Lower lobe of right lung (tissue), 2 donors: ENCODE measurements around the gene MTMR1. TPM values are rescaled to one million over a fixed set of nuclear protein-coding genes. Genes with fewer than 3 reads are reported as not detected.
A peak's percentile ranks its signal among the peaks of the same experiment; 100 is the strongest.

ENCODE experiments used
- ATAC-seq, 2 donors: fragments of 200-7000 bp; cut with Tn5 transposase; one replicate each; pipeline ENCODE4 v1.9.1; 2020 to 2022; ENCODE audit warnings: mild to moderate bottlenecking in 2 of 2, moderate library complexity in 2 of 2
- DNase-seq: peaks from one replicate; pipeline ENCODE4 v3.0.0-alpha.2; 2020
- H3K27ac ChIP-seq: fragments of 200-600 bp; one replicate; pipeline ENCODE4 v1.8.0; 2022
- H3K27me3 ChIP-seq: fragments of 200-600 bp; one replicate; pipeline ENCODE4 v1.8.0; 2022; ENCODE audit warnings: low read depth
- H3K36me3 ChIP-seq: fragments of 200-600 bp; one replicate; pipeline ENCODE4 v1.8.0; 2022; ENCODE audit warnings: mild to moderate bottlenecking
- H3K4me1 ChIP-seq: fragments of 200-600 bp; one replicate; pipeline ENCODE4 v1.8.0; 2022
- H3K4me3 ChIP-seq: fragments of 200-600 bp; one replicate; pipeline ENCODE4 v1.8.0; 2022; ENCODE audit warnings: mild to moderate bottlenecking
- H3K9me3 ChIP-seq: fragments of 200-600 bp; one replicate; pipeline ENCODE4 v1.8.0; 2022
- intact Hi-C: fragments of 100-400 bp; cut with DNase I; formaldehyde crosslinking; loops from one replicate; pipeline ENCODE4 v1.11.0; 2022
- total RNA-seq: library from RNA; stranded (reverse); fragmentation: NEBNext Ultra II Directional; extraction: Animal tissue kit (Norgen Biotek cat#: 25700); gene quantifications from one replicate; pipeline ENCODE4 v1.2.1, GENCODE V29; 2021
- TF ChIP-seq, protein P1 (sequence below): fragments of 200-600 bp; IDR thresholded peaks from one replicate; pipeline ENCODE4 v1.8.0; 2022; ENCODE audit warnings: antibody characterized with exemption, mild to moderate bottlenecking
- donor health status: DM: no; HTN: yes; CAD: no; lungs with severe emphysema.

The MTMR1 gene
- total RNA-seq, 1 donor from 2014 or later = 22.4 TPM

DNA sequence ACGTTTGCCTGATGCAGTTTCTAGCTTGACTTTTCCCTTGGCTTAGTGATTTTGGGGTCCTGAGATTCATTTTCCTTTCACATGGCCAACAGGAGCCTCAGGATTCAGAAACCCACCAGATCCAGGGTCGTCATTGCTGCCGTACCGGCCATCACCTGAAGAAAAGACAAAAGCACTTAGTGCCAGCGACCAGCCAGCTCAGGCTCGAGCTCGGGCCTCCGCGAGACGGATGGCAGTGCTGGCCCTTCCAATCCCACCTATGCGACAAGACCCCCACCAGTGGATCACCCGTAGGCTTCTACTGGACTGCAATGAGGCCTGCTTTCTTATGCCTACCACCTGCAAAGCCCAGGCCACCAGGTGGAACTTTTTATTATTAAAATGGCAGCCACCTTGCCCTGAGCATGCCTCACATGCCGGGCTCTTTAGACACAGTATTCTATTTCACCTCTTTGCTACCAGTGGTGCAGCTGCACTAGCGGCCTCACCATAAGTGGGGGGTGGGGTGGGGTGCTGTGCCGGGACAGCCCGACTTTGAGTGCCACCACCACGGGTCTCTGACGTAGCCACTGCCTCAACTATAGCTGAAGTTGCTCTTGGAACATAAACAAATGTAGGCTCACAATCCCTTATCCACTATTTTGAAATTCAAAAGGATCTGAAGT lies 84.3 kb downstream of the MTMR1 start:
- TF ChIP-seq, protein P1, sequence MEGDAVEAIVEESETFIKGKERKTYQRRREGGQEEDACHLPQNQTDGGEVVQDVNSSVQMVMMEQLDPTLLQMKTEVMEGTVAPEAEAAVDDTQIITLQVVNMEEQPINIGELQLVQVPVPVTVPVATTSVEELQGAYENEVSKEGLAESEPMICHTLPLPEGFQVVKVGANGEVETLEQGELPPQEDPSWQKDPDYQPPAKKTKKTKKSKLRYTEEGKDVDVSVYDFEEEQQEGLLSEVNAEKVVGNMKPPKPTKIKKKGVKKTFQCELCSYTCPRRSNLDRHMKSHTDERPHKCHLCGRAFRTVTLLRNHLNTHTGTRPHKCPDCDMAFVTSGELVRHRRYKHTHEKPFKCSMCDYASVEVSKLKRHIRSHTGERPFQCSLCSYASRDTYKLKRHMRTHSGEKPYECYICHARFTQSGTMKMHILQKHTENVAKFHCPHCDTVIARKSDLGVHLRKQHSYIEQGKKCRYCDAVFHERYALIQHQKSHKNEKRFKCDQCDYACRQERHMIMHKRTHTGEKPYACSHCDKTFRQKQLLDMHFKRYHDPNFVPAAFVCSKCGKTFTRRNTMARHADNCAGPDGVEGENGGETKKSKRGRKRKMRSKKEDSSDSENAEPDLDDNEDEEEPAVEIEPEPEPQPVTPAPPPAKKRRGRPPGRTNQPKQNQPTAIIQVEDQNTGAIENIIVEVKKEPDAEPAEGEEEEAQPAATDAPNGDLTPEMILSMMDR = no peak
- no peaks in the 10 kb centered on the region for H3K36me3 ChIP-seq
- intact Hi-C loops = no loop called here
- H3K27ac ChIP-seq = no peak overlapping the region
- H3K9me3 ChIP-seq = no peaks in the 10 kb centered on the region
- H3K27me3 ChIP-seq = no peaks in the 10 kb centered on the region
- H3K4me1 ChIP-seq = no peaks in the 10 kb centered on the region
- ATAC-seq (no peak), DNase-seq (no peak)
- no peak overlapping the region for H3K4me3 ChIP-seq

DNA sequence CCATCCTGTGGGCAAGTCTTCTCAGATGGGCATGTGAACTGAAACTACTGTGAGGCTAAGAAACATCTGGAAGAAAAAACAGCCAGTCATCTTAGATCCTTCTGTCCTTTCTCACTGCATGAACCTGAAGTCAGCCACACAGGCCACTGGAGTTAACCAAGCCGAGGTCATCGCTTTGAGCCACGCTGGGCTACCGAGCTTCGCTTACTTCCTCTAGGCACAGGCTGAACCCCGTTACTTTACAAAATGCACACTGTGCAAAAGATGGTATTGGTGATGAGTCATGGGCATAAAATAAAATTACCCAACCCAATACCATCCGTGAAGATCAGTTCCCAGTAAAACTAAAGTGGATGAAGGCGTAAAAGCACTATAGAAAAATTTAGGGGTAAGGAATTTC lies 86.2 kb downstream of the MTMR1 start:
- Histone ChIP-seq H3K4me3 (no peak overlapping the region), H3K27me3 (no peaks in the 10 kb centered on the region), H3K4me1 (no peaks in the 10 kb centered on the region), H3K9me3 (no peaks in the 10 kb centered on the region), H3K36me3 (no peaks in the 10 kb centered on the region), H3K27ac (no peak overlapping the region)
- DNase-seq = no peak
- intact Hi-C loops = no loop called here
- ATAC-seq = no peak
- TF ChIP-seq, protein P1 = no peak

DNA sequence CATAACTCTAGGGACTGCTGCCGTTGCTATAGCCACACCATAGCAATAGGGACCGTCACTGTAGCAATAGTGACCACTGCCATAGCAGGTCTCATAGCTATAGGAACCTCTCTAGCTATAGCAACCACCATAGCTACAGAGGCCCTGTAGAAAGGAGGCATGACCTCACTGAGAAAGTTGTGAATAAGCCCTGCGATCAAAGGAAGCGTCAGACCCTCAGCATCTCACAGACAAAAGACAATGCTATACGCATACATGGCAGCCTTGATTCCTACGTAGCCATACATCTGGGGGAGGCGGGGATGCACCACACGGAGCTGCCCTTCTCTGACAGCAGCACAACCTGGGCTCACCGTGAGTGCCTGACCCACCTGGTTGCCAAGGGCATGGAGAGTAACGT lies 88.5 kb downstream of the MTMR1 start:
- TF ChIP-seq, protein P1 = no peak
- Histone ChIP-seq H3K9me3 (no peaks in the 10 kb centered on the region), H3K27ac (no peak overlapping the region), H3K27me3 (no peaks in the 10 kb centered on the region), H3K36me3 (no peaks in the 10 kb centered on the region), H3K4me1 (no peaks in the 10 kb centered on the region), H3K4me3 (no peak overlapping the region)
- DNase-seq (no peak), ATAC-seq (no peak)
- intact Hi-C loops = no loop called here

DNA sequence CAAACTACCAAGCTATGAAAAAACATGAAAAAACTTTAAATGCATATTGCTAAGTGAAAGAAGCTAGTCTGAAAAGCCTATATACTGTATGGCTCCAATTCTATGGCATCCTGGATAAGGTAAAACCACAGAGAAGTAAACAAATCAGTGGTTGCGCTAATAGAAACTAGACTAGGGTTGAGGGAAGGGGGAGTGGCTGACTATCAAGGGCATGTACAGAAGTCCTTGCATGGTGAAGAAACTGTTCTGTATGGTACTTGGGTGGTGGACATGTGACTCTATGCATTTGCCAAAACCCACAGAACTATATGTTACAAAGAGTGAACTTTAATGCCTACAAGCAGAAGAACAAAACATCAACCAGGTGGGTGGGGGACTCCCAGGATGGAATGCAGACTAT lies 96.8 kb downstream of the MTMR1 start:
- intact Hi-C loops = no loop called here
- no peak overlapping the region for H3K4me3 ChIP-seq
- no peak for DNase-seq
- no peaks in the 10 kb centered on the region for H3K27me3 ChIP-seq
- no peak overlapping the region for H3K27ac ChIP-seq
- no peaks in the 10 kb centered on the region for H3K4me1 ChIP-seq
- H3K36me3 ChIP-seq = peaks cover 4% of the 10 kb centered on the region
- no peaks in the 10 kb centered on the region for H3K9me3 ChIP-seq
- TF ChIP-seq, protein P1 = no peak
- no peak for ATAC-seq

DNA sequence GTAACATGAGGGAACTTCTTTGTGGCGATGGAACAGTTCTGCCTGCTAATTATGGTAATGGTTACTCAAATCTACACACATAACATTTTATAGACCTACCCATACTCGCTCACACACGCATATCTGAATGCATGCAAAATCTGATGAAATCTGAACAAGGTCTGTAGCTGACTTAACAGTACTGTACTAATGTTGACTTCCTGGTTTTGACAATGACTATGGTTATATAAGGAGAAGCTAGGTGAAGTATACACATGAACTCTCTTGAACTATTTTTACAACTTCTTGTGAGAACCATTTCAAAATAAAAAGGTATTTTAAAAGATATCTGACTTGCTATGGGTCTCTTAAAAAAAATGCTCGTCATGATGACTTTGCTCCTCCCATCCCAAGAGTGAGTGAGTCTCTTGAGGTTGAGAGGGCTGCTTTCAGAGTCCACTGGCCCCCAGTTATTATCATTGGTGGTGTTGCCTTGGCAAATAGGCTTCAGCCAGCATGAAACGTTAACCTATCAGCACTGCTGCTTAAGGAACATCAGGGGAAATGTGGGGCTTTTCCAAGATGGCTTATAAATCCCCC lies 99.8 kb downstream of the MTMR1 start:
- ATAC-seq (peak; percentile 50 to 66), DNase-seq (no peak)
- H3K9me3 ChIP-seq = no peaks in the 10 kb centered on the region
- H3K36me3 ChIP-seq = peaks cover 4% of the 10 kb centered on the region
- H3K27ac ChIP-seq = no peak overlapping the region
- TF ChIP-seq, protein P1 = no peak
- no peak overlapping the region for H3K4me3 ChIP-seq
- H3K4me1 ChIP-seq = no peaks in the 10 kb centered on the region
- no peaks in the 10 kb centered on the region for H3K27me3 ChIP-seq
- intact Hi-C loops = no loop called here
